Stimulated activated naive CD8-positive, alpha-beta T cell treated with anti-CD3 and anti-CD28 coated beads, Interleukin-15, Interleukin-2, amounts not matched to agents 100 ng/mL and 50 ng/mL, for 24 hours (primary cell): ENCODE results near the gene TUBGCP6.

Experiments
- H3K27ac Mint-ChIP-seq: one replicate; pipeline ENCODE4 v1.8.0; 2021; ENCODE audit warnings: mild to moderate bottlenecking, mixed read lengths
- H3K27me3 Mint-ChIP-seq: one replicate; pipeline ENCODE4 v1.8.0; 2021; ENCODE audit warnings: mixed read lengths
- H3K36me3 Mint-ChIP-seq: one replicate; pipeline ENCODE4 v1.8.0; 2021; ENCODE audit warnings: low read depth, mixed read lengths
- H3K4me1 Mint-ChIP-seq: one replicate; pipeline ENCODE4 v1.8.0; 2021; ENCODE audit warnings: low read depth, mixed read lengths
- H3K4me3 Mint-ChIP-seq: one replicate; pipeline ENCODE4 v1.8.0; 2021; ENCODE audit warnings: mild to moderate bottlenecking, mixed read lengths
- H3K9me3 Mint-ChIP-seq: one replicate; pipeline ENCODE4 v1.8.0; 2021; ENCODE audit warnings: mixed read lengths

TUBGCP6 gene

DNA sequence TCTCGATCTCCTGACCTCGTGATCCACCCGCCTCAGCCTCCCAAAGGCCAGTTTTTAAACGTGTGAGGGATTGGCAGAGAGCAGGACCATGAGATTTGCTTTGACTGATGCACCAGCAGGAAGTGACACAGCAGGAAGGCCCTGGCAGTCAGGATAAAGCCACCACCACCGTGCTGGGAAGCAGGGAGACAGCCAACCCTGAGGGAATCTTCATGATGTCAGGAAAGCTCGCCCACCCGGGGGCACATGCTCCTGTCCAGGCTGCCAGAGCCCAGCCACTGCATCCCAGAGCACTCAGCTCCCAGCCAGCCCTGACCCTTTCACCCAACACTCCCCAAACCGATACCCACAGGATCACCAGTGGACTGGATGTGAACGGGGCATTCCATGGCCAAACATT, 6.1 kb downstream of the TUBGCP6 start:
- Mint-ChIP-seq H3K27ac (no peak overlapping the region), H3K36me3 (peaks cover 26% of the 10 kb centered on the region), H3K4me1 (peaks cover 38% of the 10 kb centered on the region), H3K27me3 (no peaks in the 10 kb centered on the region), H3K4me3 (no peak overlapping the region), H3K9me3 (no peaks in the 10 kb centered on the region)

- no peak overlapping the region for H3K4me3 Mint-ChIP-seq
- H3K4me1 Mint-ChIP-seq = peaks cover 20% of the 10 kb centered on the region
- H3K27ac Mint-ChIP-seq = no peak overlapping the region
- peaks cover 39% of the 10 kb centered on the region for H3K36me3 Mint-ChIP-seq
- H3K9me3 Mint-ChIP-seq = no peaks in the 10 kb centered on the region
- H3K27me3 Mint-ChIP-seq = no peaks in the 10 kb centered on the region
Observed at GRCh38 chr22:50236731-50237409, 8.0 kb downstream of the TUBGCP6 start.

GRCh38 chr22:50233223-50233622, 11.6 kb downstream of the TUBGCP6 start:
- H3K4me1 Mint-ChIP-seq = peaks cover 10% of the 10 kb centered on the region
- no peak overlapping the region for H3K27ac Mint-ChIP-seq
- H3K27me3 Mint-ChIP-seq = no peaks in the 10 kb centered on the region
- H3K36me3 Mint-ChIP-seq = peaks cover 40% of the 10 kb centered on the region
- no peaks in the 10 kb centered on the region for H3K9me3 Mint-ChIP-seq
- H3K4me3 Mint-ChIP-seq = no peak overlapping the region

- Mint-ChIP-seq H3K4me1 (peaks cover 5% of the 10 kb centered on the region), H3K27ac (no peak overlapping the region), H3K27me3 (no peaks in the 10 kb centered on the region), H3K36me3 (peaks cover 34% of the 10 kb centered on the region), H3K4me3 (no peak overlapping the region), H3K9me3 (no peaks in the 10 kb centered on the region)
Observed at GRCh38 chr22:50232481-50233151, 12.2 kb downstream of the TUBGCP6 start.

DNA sequence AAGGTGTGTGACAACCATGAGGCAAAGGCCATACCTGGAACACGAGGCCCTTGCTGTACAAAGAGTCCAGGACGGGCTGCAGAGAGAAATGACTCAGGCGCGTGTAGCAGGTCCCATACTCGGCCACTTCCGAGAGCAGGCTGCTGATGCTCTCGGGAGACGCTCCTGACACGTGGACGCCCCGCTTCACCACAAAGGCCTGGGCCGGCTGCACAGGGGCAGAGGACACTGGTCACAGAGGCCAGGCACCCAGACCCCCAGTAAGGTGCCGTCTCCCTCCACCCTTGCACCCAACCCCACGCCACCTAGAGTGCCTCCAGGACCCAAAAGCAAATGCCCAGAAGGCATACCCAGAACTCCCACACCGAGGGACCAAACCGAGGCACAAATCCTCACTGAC, 15.5 kb downstream of the TUBGCP6 start:
- Mint-ChIP-seq H3K4me3 (no peak overlapping the region), H3K36me3 (peaks cover 33% of the 10 kb centered on the region), H3K4me1 (no peaks in the 10 kb centered on the region), H3K9me3 (no peaks in the 10 kb centered on the region), H3K27ac (no peak overlapping the region), H3K27me3 (no peaks in the 10 kb centered on the region)

DNA sequence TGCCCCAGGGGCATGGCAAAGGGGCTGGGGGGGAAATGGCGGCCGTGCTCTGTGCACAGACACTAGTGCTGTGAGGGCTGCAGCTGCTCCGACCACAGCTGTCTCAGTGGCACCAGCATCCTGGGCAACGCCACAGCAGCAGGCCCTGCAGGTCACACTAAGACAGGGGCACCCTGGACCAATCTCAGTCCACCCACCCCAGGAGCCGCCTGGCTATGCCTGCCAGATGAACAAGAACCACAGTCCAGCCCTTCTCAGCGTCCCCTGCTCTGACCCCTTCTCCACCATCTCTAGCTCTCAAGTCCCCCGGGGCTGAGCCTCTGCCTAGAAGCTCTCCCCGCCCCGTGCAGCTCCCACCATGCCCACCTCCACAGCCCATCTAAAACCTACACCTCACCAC, 16.5 kb downstream of the TUBGCP6 start:
- Mint-ChIP-seq H3K36me3 (peaks cover 31% of the 10 kb centered on the region), H3K9me3 (no peaks in the 10 kb centered on the region), H3K4me3 (no peak overlapping the region), H3K27ac (no peak overlapping the region), H3K4me1 (no peaks in the 10 kb centered on the region), H3K27me3 (no peaks in the 10 kb centered on the region)

GRCh38 chr22:50227579-50228215, 17.1 kb downstream of the TUBGCP6 start:
- no peak overlapping the region for H3K4me3 Mint-ChIP-seq
- H3K36me3 Mint-ChIP-seq = peaks cover 30% of the 10 kb centered on the region
- no peaks in the 10 kb centered on the region for H3K9me3 Mint-ChIP-seq
- H3K4me1 Mint-ChIP-seq = no peaks in the 10 kb centered on the region
- no peaks in the 10 kb centered on the region for H3K27me3 Mint-ChIP-seq
- no peak overlapping the region for H3K27ac Mint-ChIP-seq

DNA sequence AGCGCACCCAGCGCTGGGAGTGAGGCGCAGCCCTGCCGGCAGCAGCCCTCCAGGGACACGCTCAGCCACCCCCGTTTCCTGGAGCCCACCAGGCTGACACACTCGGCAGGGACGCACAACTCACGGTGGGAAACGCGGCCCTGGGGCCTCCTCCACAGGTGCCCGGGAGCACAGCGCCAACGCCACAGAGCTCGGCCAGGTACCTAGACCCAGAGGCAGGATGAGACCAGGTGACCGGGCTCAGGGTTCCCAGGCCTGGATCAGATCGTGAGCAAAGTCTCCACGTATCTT, 18.0 kb downstream of the TUBGCP6 start:
- no peak overlapping the region for H3K27ac Mint-ChIP-seq
- peaks cover 27% of the 10 kb centered on the region for H3K36me3 Mint-ChIP-seq
- no peaks in the 10 kb centered on the region for H3K27me3 Mint-ChIP-seq
- H3K9me3 Mint-ChIP-seq = no peaks in the 10 kb centered on the region
- H3K4me3 Mint-ChIP-seq = no peak overlapping the region
- H3K4me1 Mint-ChIP-seq = no peaks in the 10 kb centered on the region

DNA sequence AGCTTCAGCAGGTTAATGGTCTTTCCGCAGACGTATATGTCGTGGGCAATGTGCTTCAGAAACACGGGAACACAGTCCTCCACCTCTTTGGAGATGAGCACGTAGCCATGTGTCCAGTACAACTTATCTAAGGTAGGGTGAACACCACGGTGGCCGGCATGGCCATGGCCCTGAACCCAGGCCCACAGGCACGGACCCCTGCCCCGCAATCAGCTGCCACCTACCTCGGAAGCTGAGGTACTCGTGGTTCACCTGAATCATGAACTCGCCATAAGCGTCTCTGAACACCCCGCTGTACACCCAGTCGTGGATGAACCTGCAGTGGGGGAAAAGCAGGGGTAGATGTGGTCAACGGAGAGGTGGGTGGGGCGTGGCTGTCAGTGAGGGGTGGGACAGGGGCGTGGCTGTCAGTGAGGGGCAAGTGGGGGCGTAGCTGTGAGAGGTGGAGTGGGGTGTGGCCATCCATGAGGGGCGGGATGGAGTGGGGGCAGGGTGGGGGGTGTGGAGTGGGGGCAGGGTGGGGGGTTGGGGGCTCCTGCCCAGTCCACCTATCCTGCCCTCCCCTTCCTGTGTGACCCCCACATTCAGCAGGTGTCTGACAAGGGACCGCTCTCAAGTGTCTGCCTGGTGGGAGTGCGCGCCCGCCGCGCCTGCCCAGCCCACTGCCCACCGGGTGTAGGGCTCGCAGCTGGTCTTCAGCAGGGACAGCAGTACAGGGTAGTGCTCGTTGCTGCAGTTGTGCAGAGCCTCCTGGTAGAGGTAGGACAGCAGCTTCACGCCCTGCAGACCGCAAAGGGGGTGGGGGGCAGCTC, 18.6 kb downstream of the TUBGCP6 start:
- H3K4me3 Mint-ChIP-seq = no peak overlapping the region
- no peaks in the 10 kb centered on the region for H3K4me1 Mint-ChIP-seq
- no peak overlapping the region for H3K27ac Mint-ChIP-seq
- H3K27me3 Mint-ChIP-seq = no peaks in the 10 kb centered on the region
- no peaks in the 10 kb centered on the region for H3K9me3 Mint-ChIP-seq
- H3K36me3 Mint-ChIP-seq = peaks cover 27% of the 10 kb centered on the region

- Mint-ChIP-seq H3K27me3 (no peaks in the 10 kb centered on the region), H3K4me3 (no peak overlapping the region), H3K36me3 (peaks cover 27% of the 10 kb centered on the region), H3K27ac (no peak overlapping the region), H3K9me3 (no peaks in the 10 kb centered on the region), H3K4me1 (no peaks in the 10 kb centered on the region)
Observed at GRCh38 chr22:50225200-50225969, 19.4 kb downstream of the TUBGCP6 start.

GRCh38 chr22:50224071-50224470, 20.8 kb downstream of the TUBGCP6 start:
- Mint-ChIP-seq H3K27ac (no peak overlapping the region), H3K36me3 (peaks cover 22% of the 10 kb centered on the region), H3K9me3 (no peaks in the 10 kb centered on the region), H3K4me1 (no peaks in the 10 kb centered on the region), H3K27me3 (no peaks in the 10 kb centered on the region), H3K4me3 (no peak overlapping the region)

DNA sequence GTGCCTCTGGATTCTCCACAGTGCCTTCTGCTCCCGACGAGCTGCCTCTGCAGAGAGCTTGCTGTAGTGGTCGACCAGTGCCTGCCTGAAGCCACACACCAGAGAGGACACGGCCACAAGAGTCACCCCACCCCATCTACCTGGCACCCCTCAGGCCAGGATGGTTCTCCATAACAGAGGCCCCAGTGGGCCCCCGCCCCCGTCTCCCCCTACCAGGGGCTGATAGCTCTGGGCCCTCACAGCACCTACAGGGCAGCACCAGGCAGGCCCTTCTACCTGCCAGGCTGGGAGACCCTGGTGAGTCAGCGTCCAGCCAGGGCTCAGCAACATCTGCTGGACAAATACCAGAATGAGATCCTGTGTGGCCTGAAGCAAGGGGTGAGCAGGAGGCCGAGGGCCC, 22.3 kb downstream of the TUBGCP6 start:
- Mint-ChIP-seq H3K9me3 (no peaks in the 10 kb centered on the region), H3K27ac (no peak overlapping the region), H3K4me3 (no peak overlapping the region), H3K27me3 (no peaks in the 10 kb centered on the region), H3K36me3 (peaks cover 22% of the 10 kb centered on the region), H3K4me1 (no peaks in the 10 kb centered on the region)

DNA sequence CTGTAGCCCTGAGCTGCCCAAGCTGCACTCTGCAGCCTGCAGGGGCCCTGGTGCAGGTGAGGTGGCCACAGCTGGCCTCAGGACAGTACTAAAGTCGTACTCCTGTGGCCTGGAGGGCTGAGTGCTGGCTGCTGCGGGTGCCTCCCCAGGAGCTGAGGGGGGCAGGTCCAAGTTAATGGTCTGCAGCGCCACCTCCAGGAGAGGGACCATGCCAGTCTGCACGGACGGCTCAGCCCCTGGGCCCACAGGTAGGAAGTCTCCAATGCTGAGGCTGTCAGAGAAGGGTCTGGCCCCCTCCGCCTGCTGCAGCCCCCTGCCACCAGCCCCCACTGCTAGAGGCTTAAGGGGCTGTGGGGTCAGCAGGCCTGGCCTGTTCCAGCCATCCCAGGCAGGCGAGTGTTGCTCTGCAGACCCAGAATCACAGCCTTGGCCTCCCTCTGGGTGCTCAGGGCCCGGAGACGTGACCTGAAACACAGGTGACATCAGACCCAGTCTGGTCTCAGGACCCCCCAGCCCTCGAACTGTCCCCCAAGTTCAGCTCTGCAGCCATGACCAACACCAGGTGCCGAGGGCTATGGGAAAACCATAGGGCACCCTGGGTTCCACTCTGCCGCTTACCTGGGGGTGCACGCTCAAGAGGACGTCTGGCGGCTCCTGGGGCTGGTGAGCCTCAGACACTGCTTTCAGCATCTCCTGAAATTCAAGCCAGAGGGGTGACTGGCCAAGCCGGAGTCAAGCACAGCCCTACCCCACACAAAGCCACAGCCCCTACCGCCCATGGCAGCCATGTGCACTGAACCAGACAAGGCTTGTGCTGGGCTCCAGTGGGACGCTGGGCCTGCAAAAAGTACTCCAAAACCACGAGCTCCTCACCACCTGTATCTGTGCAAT, 23.2 kb downstream of the TUBGCP6 start:
- no peaks in the 10 kb centered on the region for H3K4me1 Mint-ChIP-seq
- peaks cover 27% of the 10 kb centered on the region for H3K36me3 Mint-ChIP-seq
- no peak overlapping the region for H3K4me3 Mint-ChIP-seq
- no peaks in the 10 kb centered on the region for H3K9me3 Mint-ChIP-seq
- no peaks in the 10 kb centered on the region for H3K27me3 Mint-ChIP-seq
- H3K27ac Mint-ChIP-seq = no peak overlapping the region
